Breast epithelium (tissue), 3 donors: ENCODE data around the gene ELMO1.

Experiments
- POLR2AphosphoS5 ChIP-seq, 3 donors: sonication (generic); formaldehyde crosslinking; IDR thresholded peaks; one replicate each; pipeline ENCODE4 v1.6.1; 2017; ENCODE audit warnings: antibody characterized with exemption in 3 of 3
- TF ChIP-seq, protein P1 (sequence below), 3 donors: fragments of 450-650 bp; IDR thresholded peaks; one replicate each; pipeline ENCODE4 v1.5.1; 2016 to 2017; ENCODE audit warnings: antibody characterized with exemption in 3 of 3, mild to moderate bottlenecking in 3 of 3, moderate library complexity in 3 of 3

- TF ChIP-seq POLR2AphosphoS5 (IDR thresholded peaks at IDR 0.05), result no peak
- TF ChIP-seq, protein P1, sequence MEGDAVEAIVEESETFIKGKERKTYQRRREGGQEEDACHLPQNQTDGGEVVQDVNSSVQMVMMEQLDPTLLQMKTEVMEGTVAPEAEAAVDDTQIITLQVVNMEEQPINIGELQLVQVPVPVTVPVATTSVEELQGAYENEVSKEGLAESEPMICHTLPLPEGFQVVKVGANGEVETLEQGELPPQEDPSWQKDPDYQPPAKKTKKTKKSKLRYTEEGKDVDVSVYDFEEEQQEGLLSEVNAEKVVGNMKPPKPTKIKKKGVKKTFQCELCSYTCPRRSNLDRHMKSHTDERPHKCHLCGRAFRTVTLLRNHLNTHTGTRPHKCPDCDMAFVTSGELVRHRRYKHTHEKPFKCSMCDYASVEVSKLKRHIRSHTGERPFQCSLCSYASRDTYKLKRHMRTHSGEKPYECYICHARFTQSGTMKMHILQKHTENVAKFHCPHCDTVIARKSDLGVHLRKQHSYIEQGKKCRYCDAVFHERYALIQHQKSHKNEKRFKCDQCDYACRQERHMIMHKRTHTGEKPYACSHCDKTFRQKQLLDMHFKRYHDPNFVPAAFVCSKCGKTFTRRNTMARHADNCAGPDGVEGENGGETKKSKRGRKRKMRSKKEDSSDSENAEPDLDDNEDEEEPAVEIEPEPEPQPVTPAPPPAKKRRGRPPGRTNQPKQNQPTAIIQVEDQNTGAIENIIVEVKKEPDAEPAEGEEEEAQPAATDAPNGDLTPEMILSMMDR (IDR thresholded peaks at IDR 0.05), result no peak
Observed at GRCh38 chr7:37392673-37393017, 56.0 kb downstream of the ELMO1 start.
